ENCODE measurements around the gene AK2.
"Not testable (repeated sequence)": the region's sequence is repeated elsewhere in the genome, so short reads cannot be mapped to it uniquely, and the experiment has no call there.

AK2 gene

DNA sequence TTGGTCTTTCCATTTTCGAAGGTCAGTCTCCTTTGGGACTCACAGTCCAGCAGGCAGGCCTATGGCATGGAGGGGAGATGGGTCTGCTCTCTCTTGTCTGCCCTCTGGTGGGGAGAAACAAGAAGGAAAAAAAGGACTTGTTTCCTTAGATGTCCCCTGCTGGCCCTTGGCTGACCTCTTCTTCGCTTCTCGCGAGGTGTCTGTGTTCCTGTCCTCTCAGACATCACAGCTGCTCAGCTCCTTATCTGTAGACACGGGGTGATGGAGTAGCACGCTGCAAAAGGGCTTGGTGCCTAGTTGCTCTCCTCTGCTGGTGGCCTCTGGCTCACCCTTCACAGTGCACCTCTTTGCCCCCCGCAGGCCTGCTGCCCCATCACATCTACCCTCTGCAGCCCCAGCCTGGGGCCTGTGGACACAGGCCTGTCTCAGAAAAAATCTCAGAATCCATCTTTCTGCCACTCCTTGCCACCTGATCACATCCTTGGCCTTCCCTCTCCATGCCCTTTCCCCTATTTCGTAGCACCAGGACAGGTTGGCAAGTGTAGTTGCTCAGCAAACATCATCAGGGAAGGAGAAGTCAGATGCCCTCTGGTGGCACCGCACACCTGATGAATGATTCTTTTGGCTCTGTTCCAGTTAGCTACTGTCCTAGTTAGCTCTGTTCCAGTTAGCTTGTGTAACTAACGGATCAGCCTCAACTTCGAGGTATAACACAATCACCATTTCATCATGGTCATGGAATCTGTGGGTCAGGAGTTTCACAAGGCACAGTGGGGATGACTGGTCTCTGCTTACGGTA, 18.7 kb upstream of the AK2 start:
- DNase-seq = peak in 38 of 56 donors; percentile 5 to 68 (median 28)

DNA sequence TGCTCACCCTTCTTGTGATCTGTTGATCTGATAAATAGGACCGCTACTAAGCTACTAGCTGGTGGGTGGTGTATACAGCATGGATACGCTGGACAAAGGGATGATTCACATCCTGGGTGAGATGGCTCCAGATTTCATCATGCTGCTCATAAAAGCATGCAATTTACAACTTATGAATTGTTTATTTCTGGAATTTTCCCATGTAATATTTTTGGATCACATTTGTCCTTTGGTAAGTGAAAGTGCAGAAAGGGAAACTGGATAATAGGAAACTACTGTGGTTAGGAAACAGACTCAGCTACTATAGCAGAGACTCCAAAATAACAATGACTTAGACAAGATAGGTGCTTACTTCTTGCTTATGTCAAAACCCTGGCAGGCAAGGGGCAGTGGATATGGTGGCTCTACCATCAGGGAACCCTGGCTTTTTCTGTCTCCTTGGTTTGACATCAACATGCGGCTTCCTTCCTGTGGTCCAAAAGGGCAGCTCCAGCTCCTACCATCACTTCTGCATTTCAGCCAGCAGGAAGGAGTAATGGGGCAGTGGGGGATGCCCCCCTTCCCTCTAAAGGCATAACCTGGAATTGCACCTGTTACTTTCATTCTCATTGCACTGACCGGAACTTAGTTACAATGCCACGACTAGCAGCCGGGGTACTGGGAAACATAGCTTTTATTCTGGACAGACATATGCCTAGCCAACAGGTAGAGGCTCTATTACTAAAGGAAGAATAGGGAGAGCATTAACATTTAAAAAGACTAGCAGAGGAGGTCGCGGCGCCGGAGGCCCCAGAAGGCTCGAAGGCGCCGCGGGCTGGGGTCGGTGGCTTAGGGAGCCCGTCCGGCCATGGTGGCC, 13.8 kb upstream of the AK2 start:
- DNase-seq = peak in 2 of 56 donors; percentile 3 to 24

GRCh38 chr1:33049371-33049770, 12.7 kb upstream of the AK2 start:
- no peak for DNase-seq

GRCh38 chr1:33048426-33048825, 11.7 kb upstream of the AK2 start:
- DNase-seq = peak in 1 of 56 donors; percentile 7

DNA sequence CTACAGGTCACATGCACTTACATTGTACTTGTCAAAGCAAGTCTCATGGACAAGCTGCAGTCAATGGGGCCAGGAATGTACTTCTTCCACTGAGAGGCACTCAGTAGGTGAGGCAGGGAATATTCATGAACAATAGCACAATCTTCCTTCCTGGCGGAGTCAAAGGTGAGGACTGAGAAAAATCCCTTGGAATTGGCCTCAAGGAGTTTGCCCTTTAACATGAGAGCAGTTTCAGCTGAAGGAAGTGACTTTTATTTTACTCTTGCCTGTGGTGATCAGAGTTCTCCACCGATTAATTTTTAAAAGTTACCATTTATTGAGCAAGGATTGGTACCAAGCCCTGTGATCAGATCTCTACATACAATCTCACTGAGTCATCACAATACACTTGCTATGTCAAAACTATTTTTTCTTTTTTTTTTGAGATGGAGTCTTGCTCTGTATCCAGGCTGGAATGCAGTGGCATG, 11.2 kb upstream of the AK2 start:
- DNase-seq = no peak

GRCh38 chr1:33047290-33047689, 10.6 kb upstream of the AK2 start:
- no peak for DNase-seq

DNA sequence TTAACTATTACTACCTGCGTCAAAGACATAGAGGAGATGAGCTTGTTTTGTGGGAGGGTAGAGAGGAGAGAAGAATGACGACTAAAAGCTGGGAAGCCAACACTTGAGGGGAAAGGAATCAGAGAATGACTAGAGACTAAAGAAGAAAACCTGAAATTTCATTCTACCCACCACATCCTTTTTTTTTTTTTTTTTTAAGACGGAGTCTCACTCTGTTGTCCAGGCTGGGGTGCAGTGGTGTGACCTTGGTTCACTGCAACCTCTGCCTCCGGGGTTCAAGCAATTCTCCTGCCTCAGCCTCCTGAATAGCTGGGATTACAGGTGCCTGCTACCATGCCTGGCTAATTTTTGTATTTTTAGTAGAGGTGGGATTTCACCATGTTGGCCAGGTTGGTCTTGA, 9.6 kb upstream of the AK2 start:
- not testable (repeated sequence) for DNase-seq

- DNase-seq = no peak
Measured at GRCh38 chr1:33045814-33046213, 9.1 kb upstream of the AK2 start.

DNA sequence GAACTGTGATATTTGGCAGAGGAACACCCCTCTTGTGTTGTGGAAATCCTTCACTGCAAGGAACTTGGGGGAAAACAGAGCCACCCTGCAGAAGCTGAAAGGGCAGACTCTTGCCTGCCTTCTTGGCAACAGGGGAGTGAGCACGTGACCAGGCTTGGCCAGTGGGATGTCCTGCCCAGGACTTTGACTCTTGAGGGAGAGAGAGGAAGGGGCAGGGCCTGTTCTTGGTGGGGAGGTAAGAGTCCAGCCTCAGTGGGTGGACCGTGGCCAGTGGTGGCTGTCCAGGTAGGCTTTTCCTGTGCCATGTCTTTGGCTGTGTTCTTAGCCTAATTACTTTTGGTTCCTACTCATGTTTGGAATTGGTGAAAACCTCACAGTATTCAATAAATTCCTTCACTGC, 8.6 kb upstream of the AK2 start:
- DNase-seq = peak in 5 of 56 donors; percentile 17 to 25 (median 18)

DNA sequence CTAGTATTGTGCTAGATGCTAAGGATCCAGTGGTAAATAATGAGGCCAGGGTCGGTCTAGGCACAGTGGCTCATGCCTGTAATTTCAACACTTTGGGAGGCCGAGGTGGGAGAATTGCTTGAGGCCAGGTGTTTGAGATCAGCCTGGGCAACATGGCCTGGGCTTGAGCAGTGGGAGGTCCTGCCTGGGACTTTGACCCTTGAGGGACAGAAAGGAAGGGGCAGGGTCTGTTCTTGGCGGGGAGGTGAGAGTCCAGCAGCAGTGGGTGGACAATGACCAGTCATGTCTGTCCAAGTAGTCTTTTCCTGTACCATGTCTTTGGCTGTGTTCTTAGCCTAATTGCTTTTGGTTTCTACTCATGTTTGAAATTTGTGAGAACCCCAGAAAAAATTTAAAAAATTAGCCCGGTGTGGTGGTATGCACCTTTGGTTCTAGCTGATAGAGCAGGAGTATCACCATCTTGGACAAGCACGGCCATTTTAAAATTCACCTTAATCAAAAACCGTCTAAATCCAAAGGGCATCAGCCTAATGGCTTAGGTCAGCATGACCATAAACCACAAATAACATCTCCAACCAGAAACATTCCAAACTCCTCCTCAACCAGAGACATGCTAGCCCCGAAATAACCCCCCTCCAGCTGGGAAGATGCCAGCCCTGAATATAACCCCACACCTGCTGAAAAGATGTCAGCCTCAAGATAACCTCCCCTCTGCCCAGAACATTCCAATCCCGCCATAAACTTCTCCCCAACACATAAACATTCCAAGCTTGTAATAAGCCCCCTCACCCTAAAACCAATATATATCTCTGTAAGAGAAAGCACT, 6.8 kb upstream of the AK2 start:
- no peak for DNase-seq

DNA sequence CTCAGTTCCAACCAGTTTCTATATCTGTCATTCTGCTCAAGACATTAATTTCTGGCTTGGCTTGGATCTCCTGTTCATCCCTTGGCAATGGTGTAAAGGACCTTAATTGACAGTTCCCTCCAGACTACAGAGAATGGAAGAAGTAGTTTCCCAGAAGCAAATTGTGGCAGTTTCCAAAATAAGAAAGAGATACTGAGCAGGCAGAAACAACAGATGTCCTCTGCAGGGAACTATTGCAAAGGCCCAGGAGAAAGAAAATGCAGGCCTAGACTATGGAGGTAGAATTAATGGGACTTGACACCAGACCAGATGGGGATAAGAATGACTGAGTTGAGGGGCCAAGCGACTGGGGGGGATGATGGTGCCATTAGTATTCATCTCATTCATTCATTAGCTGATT, 6.1 kb upstream of the AK2 start:
- DNase-seq = no peak

- no peak for DNase-seq
Measured at GRCh38 chr1:33041026-33041425, 4.3 kb upstream of the AK2 start.

- DNase-seq = peak in 2 of 56 donors; percentile 6 to 25
Measured at GRCh38 chr1:33039840-33040239, 3.2 kb upstream of the AK2 start.

DNA sequence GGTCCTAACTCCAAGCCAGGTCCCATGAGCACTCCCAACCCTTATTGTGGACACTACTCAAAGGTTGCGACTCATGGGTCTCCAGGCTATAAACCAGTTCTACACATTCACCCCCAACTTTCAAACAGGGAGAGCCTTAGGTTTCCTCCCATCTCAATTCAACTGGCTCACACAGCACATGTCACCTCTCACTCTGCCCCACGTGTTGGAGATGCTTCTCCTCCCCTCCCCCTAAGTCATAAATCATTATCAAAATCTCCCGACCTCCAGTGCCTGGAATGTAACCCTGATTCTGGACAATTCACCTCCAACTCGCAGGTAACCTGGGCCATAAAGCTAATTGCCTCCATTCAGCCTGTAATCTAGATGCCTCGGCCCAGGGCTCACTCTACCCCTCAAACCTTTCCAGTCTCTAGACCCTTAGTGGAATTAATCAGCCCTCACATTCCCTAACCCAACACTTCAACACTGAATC, 595 bp downstream of the AK2 start:
- DNase-seq = no peak

DNA sequence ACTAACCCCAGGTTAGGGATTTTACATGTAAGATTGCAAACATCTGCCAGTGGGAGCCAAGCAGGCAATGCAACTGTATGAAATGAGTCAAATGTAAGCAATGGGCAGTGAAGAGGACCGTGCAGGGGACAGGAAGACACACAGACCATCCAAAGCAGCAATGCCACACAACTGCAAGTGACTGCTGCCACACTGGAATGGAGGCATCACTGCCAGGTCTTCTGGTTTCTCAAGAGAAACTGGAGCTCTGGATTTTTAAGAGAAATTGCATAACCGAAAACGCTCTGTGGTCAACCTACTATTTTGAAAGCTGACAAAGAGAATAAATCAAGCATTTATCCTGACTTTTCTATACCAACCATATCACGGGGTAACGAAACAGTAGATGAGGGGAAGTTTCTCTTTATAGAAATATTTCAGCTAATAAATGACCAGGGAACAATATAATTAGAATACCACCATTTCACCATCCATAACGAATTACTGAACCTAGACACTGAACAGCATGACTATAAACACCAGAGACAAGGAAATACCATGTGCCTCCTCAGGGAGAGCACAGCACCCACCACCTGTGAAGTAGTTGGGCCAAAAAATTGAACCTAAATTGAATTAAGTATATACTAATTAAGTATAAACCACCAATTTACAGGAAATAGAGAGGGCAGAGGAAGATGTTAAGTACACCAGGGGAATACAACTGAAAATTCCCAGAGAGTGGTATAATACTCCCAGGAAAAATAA, 4.4 kb downstream of the AK2 start:
- no peak for DNase-seq

- no peak for DNase-seq
Measured at GRCh38 chr1:33031506-33031905, 5.2 kb downstream of the AK2 start.

- no peak for DNase-seq
Measured at GRCh38 chr1:33030575-33030974, 6.1 kb downstream of the AK2 start.

DNA sequence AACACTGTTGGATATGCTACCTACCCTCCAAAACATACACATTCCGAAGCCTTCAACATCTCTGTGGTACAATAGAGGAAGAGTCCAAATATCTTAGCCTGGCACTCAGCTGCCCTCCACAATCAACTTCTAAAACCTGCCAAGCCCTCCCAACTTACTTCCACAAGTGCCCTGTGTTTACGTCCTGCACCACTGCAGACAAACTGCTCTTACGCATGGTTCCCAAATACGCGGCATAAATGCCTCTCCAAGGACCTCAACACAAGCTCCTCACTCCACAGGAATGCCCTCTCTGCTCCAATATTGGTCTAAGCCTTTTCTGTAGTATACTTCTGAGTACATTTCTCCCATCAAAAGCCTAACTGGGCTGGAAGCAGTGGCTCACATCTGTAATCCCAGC, 6.8 kb downstream of the AK2 start:
- DNase-seq = no peak

DNA sequence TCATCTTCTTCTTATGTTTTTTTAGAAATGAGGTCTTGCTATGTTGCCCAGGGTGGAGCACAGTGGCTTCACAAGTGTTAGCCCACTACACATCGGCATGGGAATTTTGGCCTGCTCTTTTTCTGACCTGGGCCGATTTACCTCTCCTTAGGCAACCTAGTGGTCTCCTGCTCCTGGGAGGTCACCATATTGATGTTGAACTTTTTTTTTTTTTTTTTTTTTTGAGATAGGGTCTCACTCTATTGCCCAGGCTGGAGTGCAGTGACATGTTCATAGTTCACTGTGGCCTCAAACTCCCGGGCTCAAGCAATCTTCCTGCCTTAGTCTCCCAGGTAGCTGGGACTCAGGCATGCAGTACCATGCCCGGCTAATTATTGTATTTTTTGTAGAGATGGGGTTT, 7.5 kb downstream of the AK2 start:
- DNase-seq = no peak

DNA sequence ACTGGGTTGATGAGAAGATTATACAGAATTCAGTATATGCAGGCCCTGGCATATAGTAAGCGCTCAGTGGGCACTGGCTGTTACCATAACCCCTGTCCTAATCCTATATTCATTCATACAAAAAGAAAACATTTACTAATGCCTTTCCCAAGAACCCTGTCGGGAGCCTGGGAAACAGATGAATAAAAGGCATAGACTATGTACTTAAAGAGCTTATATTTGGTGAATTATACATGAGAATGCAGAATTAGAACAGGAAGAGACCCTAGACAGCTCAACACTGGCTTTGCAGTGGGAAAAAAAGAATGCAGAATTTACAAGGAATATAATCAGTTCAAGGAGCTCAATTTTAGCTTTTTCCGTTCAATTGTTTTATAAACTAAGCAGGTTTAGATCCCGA, 10.9 kb downstream of the AK2 start:
- DNase-seq = no peak

DNA sequence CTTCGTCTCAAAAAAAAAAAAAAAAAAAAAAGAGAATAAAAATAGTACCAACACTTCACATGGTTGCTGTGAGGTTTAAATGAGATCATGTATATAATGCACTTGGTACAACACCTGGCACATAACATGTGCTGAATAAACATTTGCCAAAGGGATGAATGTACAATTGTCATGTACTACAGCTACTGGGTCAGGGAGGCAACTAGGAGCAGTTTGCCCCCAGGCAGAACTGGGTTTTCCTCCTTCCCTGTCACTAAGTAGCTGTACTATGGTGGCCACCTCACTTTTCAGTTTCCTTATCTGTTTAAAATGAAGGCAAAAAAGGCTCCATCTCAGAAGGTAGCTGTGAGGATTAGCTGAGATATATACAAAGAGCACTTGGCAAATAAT, 11.5 kb downstream of the AK2 start:
- DNase-seq = no peak
